Neural progenitor cell (in vitro differentiated cells): ENCODE results near the gene ERI2. TPM values are rescaled to one million over a fixed set of nuclear protein-coding genes. Genes with fewer than 3 reads are reported as not detected.

Experiments used
- DNase-seq: peaks from one replicate; pipeline ENCODE4 v3.0.0-alpha.2; 2016; ENCODE audit warnings: low spot score
- H2AFZ ChIP-seq: fragments of 200-600 bp; sonication (generic); replicated peaks from 2 replicates; pipeline ENCODE4 v1.6.1; 2016; ENCODE audit warnings: antibody characterized with exemption
- H3F3A ChIP-seq: fragments of 200-600 bp; sonication (generic); 2 replicates; pipeline ENCODE4 v1.6.1; 2016; ENCODE audit warnings: antibody characterized with exemption, low read depth
- H3K27ac ChIP-seq: fragments of 200-600 bp; sonication (generic); 2 replicates; pipeline ENCODE4 v1.5.1; 2016; ENCODE audit warnings: mild to moderate bottlenecking
- H3K27me3 ChIP-seq: fragments of 200-600 bp; sonication (generic); 2 replicates; pipeline ENCODE4 v1.6.1; 2016; ENCODE audit warnings: mild to moderate bottlenecking, moderate library complexity
- H3K36me3 ChIP-seq: fragments of 200-600 bp; sonication (generic); 2 replicates; pipeline ENCODE4 v1.5.1; 2016
- H3K4me1 ChIP-seq: fragments of 200-600 bp; sonication (generic); 2 replicates; pipeline ENCODE4 v1.6.1; 2016; ENCODE audit warnings: mixed run types
- H3K4me2 ChIP-seq: fragments of 200-600 bp; sonication (generic); 2 replicates; pipeline ENCODE4 v1.6.1; 2016
- H3K4me3 ChIP-seq: fragments of 200-600 bp; sonication (generic); 2 replicates; pipeline ENCODE4 v1.5.1; 2016
- H3K79me2 ChIP-seq: fragments of 200-600 bp; sonication (generic); 2 replicates; pipeline ENCODE4 v1.6.1; 2016; ENCODE audit warnings: low read depth
- H3K9ac ChIP-seq: fragments of 200-600 bp; sonication (generic); 2 replicates; pipeline ENCODE4 v1.6.1; 2016
- H3K9me3 ChIP-seq: fragments of 200-600 bp; sonication (generic); 2 replicates; pipeline ENCODE4 v1.5.1; 2016; ENCODE audit warnings: low read depth
- H4K20me1 ChIP-seq: fragments of 200-600 bp; sonication (generic); 2 replicates; pipeline ENCODE4 v1.6.1; 2016; ENCODE audit warnings: low read depth
- H3K27ac Mint-ChIP-seq: 3 replicates; pipeline ENCODE4 v1.8.0; 2021; ENCODE audit warnings: mixed read lengths
- H3K27me3 Mint-ChIP-seq: 2 replicates; pipeline ENCODE4 v1.8.0; 2022; ENCODE audit warnings: low read depth, mild to moderate bottlenecking, inconsistent platforms, moderate library complexity, mixed read lengths; ENCODE audit not compliant: insufficient read depth
- H3K36me3 Mint-ChIP-seq: 3 replicates; pipeline ENCODE4 v1.8.0; 2021; ENCODE audit warnings: mixed read lengths
- H3K4me1 Mint-ChIP-seq: 3 replicates; pipeline ENCODE4 v1.8.0; 2021; ENCODE audit warnings: mixed read lengths
- H3K4me3 Mint-ChIP-seq: 3 replicates; pipeline ENCODE4 v1.8.0; 2021; ENCODE audit warnings: mild to moderate bottlenecking, moderate library complexity, mixed read lengths
- H3K9me3 Mint-ChIP-seq: 3 replicates; pipeline ENCODE4 v1.8.0; 2020; ENCODE audit warnings: mixed read lengths
- EZH2 ChIP-seq: fragments of 200-600 bp; sonication (generic); IDR thresholded peaks from 2 replicates; pipeline ENCODE4 v1.6.1; 2017; ENCODE audit warnings: antibody characterized with exemption, mild to moderate bottlenecking, moderate library complexity
- EZH2phosphoT487 ChIP-seq: fragments of 200-600 bp; sonication (generic); IDR thresholded peaks from 2 replicates; pipeline ENCODE4 v1.6.1; 2017; ENCODE audit warnings: antibody characterized with exemption
- small RNA-seq: library from RNA; depleted of rRNA; stranded (forward); fragments of <200 nt; gene quantifications from one replicate; pipeline ENCODE3, GENCODE V24; 2015
- total RNA-seq: library from RNA; depleted of rRNA; stranded (reverse); fragments of >200 nt; gene quantifications from 2 replicates; pipeline ENCODE4 v1.2.3, GENCODE V29; 2015; ENCODE audit warnings: low replicate concordance
- TF ChIP-seq, protein P1 (sequence below): fragments of 200-600 bp; sonication (generic); IDR thresholded peaks from 2 replicates; pipeline ENCODE4 v1.5.1; 2017; ENCODE audit warnings: antibody characterized with exemption, mild to moderate bottlenecking

ERI2 gene
- total RNA-seq, 1 donor from 2014 or later, result 56.4 TPM

DNA sequence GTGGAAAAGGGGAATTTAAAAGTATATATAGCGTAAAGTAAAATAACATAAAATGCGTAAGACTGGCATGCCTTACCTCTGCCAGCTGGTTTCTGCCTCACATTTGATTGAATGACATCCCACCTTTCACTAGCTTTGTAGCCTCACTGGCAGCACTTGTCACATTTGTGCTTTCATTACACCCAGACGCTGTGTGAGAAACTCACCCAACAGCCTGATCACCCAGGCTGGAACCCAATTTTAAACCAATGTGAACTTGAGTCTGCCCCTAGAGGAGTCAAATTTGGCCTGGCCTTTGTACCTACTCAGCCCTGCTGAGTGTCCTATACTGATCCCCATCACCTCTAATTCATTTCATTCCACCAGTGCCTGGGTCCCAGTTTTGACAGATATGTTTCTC lies 59.8 kb downstream of the ERI2 start:
- H3K4me2 ChIP-seq, result no peak overlapping the region
- Mint-ChIP-seq H3K4me1 (peaks cover 5% of the 10 kb centered on the region), H3K27me3 (no peaks in the 10 kb centered on the region), H3K9me3 (peaks cover 3% of the 10 kb centered on the region), H3K4me3 (no peak overlapping the region), H3K36me3 (no peaks in the 10 kb centered on the region), H3K27ac (no peak overlapping the region)
- no peaks in the 10 kb centered on the region for H3K4me1 ChIP-seq
- H4K20me1 ChIP-seq, result no peaks in the 10 kb centered on the region
- no peaks in the 10 kb centered on the region for H3F3A ChIP-seq
- no peaks in the 10 kb centered on the region for H3K27me3 ChIP-seq
- H3K4me3 ChIP-seq, result no peak overlapping the region
- H3K79me2 ChIP-seq, result no peaks in the 10 kb centered on the region
- no peaks in the 10 kb centered on the region for H3K36me3 ChIP-seq
- H3K9ac ChIP-seq, result no peak overlapping the region
- H3K27ac ChIP-seq, result no peak overlapping the region
- no peaks in the 10 kb centered on the region for H3K9me3 ChIP-seq
- no peak for DNase-seq
- TF ChIP-seq, protein P1, sequence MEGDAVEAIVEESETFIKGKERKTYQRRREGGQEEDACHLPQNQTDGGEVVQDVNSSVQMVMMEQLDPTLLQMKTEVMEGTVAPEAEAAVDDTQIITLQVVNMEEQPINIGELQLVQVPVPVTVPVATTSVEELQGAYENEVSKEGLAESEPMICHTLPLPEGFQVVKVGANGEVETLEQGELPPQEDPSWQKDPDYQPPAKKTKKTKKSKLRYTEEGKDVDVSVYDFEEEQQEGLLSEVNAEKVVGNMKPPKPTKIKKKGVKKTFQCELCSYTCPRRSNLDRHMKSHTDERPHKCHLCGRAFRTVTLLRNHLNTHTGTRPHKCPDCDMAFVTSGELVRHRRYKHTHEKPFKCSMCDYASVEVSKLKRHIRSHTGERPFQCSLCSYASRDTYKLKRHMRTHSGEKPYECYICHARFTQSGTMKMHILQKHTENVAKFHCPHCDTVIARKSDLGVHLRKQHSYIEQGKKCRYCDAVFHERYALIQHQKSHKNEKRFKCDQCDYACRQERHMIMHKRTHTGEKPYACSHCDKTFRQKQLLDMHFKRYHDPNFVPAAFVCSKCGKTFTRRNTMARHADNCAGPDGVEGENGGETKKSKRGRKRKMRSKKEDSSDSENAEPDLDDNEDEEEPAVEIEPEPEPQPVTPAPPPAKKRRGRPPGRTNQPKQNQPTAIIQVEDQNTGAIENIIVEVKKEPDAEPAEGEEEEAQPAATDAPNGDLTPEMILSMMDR, result no peak
- no peak for TF ChIP-seq EZH2phosphoT487
- TF ChIP-seq EZH2, result no peak
- H2AFZ ChIP-seq, result no peak overlapping the region

Small RNA genes lying within 50 kb of the gene (small RNA-seq; reads per million reads assigned to genes)
- gene RF00618 (not detected), gene RNU6-944P (not detected)

Other genes starting within 250 kb of the ERI2 start
- gene ACSM2B, start 230.1 kb downstream of the ERI2 start, total RNA-seq, result not detected in 2 replicates
- not detected in 2 replicates for gene ACSM1, start 108.8 kb downstream of the ERI2 start, total RNA-seq
- gene THUMPD1, start 64.7 kb downstream of the ERI2 start, total RNA-seq, result 90.7 and 95.8 TPM in 2 replicates
- gene ACSM3, start 42.5 kb downstream of the ERI2 start, total RNA-seq, result 2.9 and 3.8 TPM in 2 replicates
- gene REXO5, start 55 bp upstream of the ERI2 start, total RNA-seq, result 9.8 and 13.1 TPM in 2 replicates
- gene DCUN1D3, start 93.9 kb upstream of the ERI2 start, total RNA-seq, result 15.4 and 18.2 TPM in 2 replicates
- gene LYRM1, start 94.3 kb upstream of the ERI2 start, total RNA-seq, result 60.5 and 61.8 TPM in 2 replicates